Mucosa of descending colon (tissue), 3 donors: Measurements from ENCODE around the gene COG4. TPM values are rescaled to one million over a fixed set of nuclear protein-coding genes. Genes with fewer than 3 reads are reported as not detected.
A peak's percentile ranks its signal among the peaks of the same experiment; 100 is the strongest.

Source experiments
- ATAC-seq: fragments of 200-7000 bp; cut with Tn5 transposase; one replicate; pipeline ENCODE4 v1.9.1; 2020; ENCODE audit warnings: mild to moderate bottlenecking, moderate library complexity
- DNase-seq, 3 donors: peaks; one replicate each; pipeline ENCODE4 v3.0.0-alpha.2; 2020
- H3K36me3 ChIP-seq: fragments of 200-600 bp; one replicate; pipeline ENCODE4 v1.8.0; 2021; ENCODE audit warnings: low read depth, mild to moderate bottlenecking
- H3K4me1 ChIP-seq: fragments of 200-600 bp; one replicate; pipeline ENCODE4 v1.8.0; 2021; ENCODE audit warnings: low read depth, mild to moderate bottlenecking
- H3K4me3 ChIP-seq: fragments of 200-600 bp; one replicate; pipeline ENCODE4 v1.8.0; 2021; ENCODE audit warnings: mild to moderate bottlenecking
- H3K9me3 ChIP-seq: fragments of 200-600 bp; one replicate; pipeline ENCODE4 v1.8.0; 2021; ENCODE audit warnings: mild to moderate bottlenecking
- CTCF ChIP-seq: fragments of 200-600 bp; IDR thresholded peaks from one replicate; pipeline ENCODE4 v1.8.0; 2022; ENCODE audit warnings: antibody characterized with exemption, mild to moderate bottlenecking
- intact Hi-C, 2 donors: fragments of 100-400 bp; cut with DNase I in 1 of 2; cut with micrococcal nuclease in 1 of 2; formaldehyde crosslinking; loops; one replicate each; pipeline versions ENCODE4 v1.11.0 to v1.11.1; 2022; cut with DNase I, micrococcal nuclease
- total RNA-seq, 3 donors: library from RNA; stranded (reverse); fragmentation: NEBNext Ultra II Directional in 2 of 3; extraction: Animal tissue kit (Norgen Biotek cat#: 25700) in 2 of 3; gene quantifications; one replicate each; pipeline versions ENCODE4 v1.2.1 to v1.2.4, GENCODE V29; 2021 to 2023
- donor health status: DM: no; HTN: no; CAD: no; lungs with moderate emphysema.
- donor health status: DM: no; HTN: no; CAD: no.
- donor health status: DM: no; HTN: yes; CAD: no.

The COG4 gene
- total RNA-seq, 3 donors from 2014 or later = 58.3 to 66.2 (median 60.5) TPM

- TF ChIP-seq CTCF = no peak
- Histone ChIP-seq H3K9me3 (no peaks in the 10 kb centered on the region), H3K4me1 (peaks cover 51% of the 10 kb centered on the region), H3K4me3 (no peak overlapping the region), H3K36me3 (no peaks in the 10 kb centered on the region)
- DNase-seq (peak in 1 of 3 donors; percentile 24), ATAC-seq (no peak)
- intact Hi-C loops = no loop called here
These were observed 90.5 kb downstream of the COG4 start for GRCh38 chr16:70432723-70433457.

- no peak for TF ChIP-seq CTCF
- Histone ChIP-seq H3K36me3 (no peaks in the 10 kb centered on the region), H3K9me3 (no peaks in the 10 kb centered on the region), H3K4me3 (no peak overlapping the region), H3K4me1 (peaks cover 56% of the 10 kb centered on the region)
- DNase-seq = no peak
- ATAC-seq = no peak
- intact Hi-C loops = no loop called here
These were observed 91.0 kb downstream of the COG4 start for GRCh38 chr16:70432356-70432722.

- no peaks in the 10 kb centered on the region for H3K9me3 ChIP-seq
- DNase-seq = peak in 1 of 3 donors; percentile 36
- no peaks in the 10 kb centered on the region for H3K36me3 ChIP-seq
- intact Hi-C loops = no loop called here
- H3K4me3 ChIP-seq = no peak overlapping the region
- peak; percentile 6 for ATAC-seq
- no peak for TF ChIP-seq CTCF
- peaks cover 56% of the 10 kb centered on the region for H3K4me1 ChIP-seq
These were observed 92.5 kb downstream of the COG4 start for GRCh38 chr16:70430667-70431536.

Other genes with a start within 250 kb of the COG4 start
- gene AARS1, start 234.0 kb downstream of the COG4 start, total RNA-seq = 10 to 100 TPM; 30.1 to 77.7 (median 42.7) TPM
- gene DDX19B, start 224.4 kb downstream of the COG4 start, total RNA-seq = 10 to 100 TPM; 22.5 to 34.7 (median 28.7) TPM
- 10 to 100 TPM; 19.1 to 34.7 (median 21.4) TPM for gene DDX19A, start 176.7 kb downstream of the COG4 start, total RNA-seq
- gene ST3GAL2, start 84.5 kb downstream of the COG4 start, total RNA-seq = 10 to 100 TPM in 1 of 3 donors, 1 to 10 TPM in 2; 4.2 to 22.4 (median 9.5) TPM
- gene FCSK, start 69.0 kb downstream of the COG4 start, total RNA-seq = 10 to 100 TPM; 30.1 to 47.4 (median 33.0) TPM
- gene SF3B3, start 262 bp upstream of the COG4 start, total RNA-seq = 100 to 1,000 TPM; 158 to 179 (median 173) TPM
- 1 to 10 TPM; 1.2 to 2.2 (median 1.8) TPM for gene IL34, start 123.0 kb upstream of the COG4 start, total RNA-seq
- gene MTSS2, start 162.5 kb upstream of the COG4 start, total RNA-seq = 100 to 1,000 TPM in 1 of 3 donors, 10 to 100 TPM in 2; 11.8 to 151 (median 28.2) TPM